ENCODE results near the gene ERP29. TPM values are rescaled to one million over a fixed set of nuclear protein-coding genes. Genes with fewer than 3 reads are reported as not detected.

ERP29 gene
- total and polyA plus RNA-seq, 2 of the 13 experiments (the other 11 are each of a cell fraction or from before 2014, with no cell fraction given): 111 to 147 TPM

- Histone ChIP-seq H3K9ac (ENCODE audit: insufficient read depth, low read depth, low read length) (no peak overlapping the region), H3K27me3 (ENCODE audit: control insufficient read depth in 1 of 2, insufficient read depth in 2 of 2, low read length in 2 of 2) (no peaks in the 10 kb centered on the region), H3K4me1 (ENCODE audit: insufficient read depth, low read length) (no peaks in the 10 kb centered on the region), H3K9me3 (ENCODE audit: low read length) (no peaks in the 10 kb centered on the region), H3K4me3 (replicated peaks in 1 of 3; ENCODE audit: insufficient read depth in 1 of 3, low read depth in 2 of 3, low read length in 3 of 3) (no peak overlapping the region), H3K79me2 (ENCODE audit: insufficient read depth, low read length) (no peaks in the 10 kb centered on the region), H3K4me2 (ENCODE audit: low read depth, low read length) (no peak overlapping the region), H3K36me3 (replicated peaks in 1 of 2; ENCODE audit: control insufficient read depth in 1 of 2, insufficient read depth in 2 of 2, low read length in 2 of 2) (no peaks in the 10 kb centered on the region), H4K20me1 (ENCODE audit: insufficient read depth, low read length) (no peaks in the 10 kb centered on the region), H2AFZ (ENCODE audit: low read length) (no peak overlapping the region), H3K27ac (ENCODE audit: extremely low read length, insufficient read depth, low read length) (no peak overlapping the region)
- DNase-seq (ENCODE audit: low spot score) (no peak), ATAC-seq (no peak), FAIRE-seq (no peak)
- no TSS peak for BruUV-seq (replicated peaks)
- intact Hi-C loops (cut with micrococcal nuclease; ENCODE audit: unreplicated experiment) (no loop called here), in situ Hi-C loops (cut with HindIII; ENCODE audit: extremely low pct_ligation_motif_present, low pct_unique_long_range_greater_than_20kb) (no loop called here)
- ChIA-PET CTCF (ENCODE audit: low intra/inter-chr PET ratio, low total read pairs) (no interaction called here), POLR2A (no interaction called here)
- TF ChIP-seq, protein P1, sequence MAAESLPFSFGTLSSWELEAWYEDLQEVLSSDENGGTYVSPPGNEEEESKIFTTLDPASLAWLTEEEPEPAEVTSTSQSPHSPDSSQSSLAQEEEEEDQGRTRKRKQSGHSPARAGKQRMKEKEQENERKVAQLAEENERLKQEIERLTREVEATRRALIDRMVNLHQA (CRISPR knock-in tag; IDR thresholded peaks at IDR 0.05): no peak
- no peak for TF ChIP-seq JDP2 (CRISPR knock-in tag; IDR thresholded peaks at IDR 0.05; ENCODE audit: borderline replicate concordance)
- TF ChIP-seq, protein P2, sequence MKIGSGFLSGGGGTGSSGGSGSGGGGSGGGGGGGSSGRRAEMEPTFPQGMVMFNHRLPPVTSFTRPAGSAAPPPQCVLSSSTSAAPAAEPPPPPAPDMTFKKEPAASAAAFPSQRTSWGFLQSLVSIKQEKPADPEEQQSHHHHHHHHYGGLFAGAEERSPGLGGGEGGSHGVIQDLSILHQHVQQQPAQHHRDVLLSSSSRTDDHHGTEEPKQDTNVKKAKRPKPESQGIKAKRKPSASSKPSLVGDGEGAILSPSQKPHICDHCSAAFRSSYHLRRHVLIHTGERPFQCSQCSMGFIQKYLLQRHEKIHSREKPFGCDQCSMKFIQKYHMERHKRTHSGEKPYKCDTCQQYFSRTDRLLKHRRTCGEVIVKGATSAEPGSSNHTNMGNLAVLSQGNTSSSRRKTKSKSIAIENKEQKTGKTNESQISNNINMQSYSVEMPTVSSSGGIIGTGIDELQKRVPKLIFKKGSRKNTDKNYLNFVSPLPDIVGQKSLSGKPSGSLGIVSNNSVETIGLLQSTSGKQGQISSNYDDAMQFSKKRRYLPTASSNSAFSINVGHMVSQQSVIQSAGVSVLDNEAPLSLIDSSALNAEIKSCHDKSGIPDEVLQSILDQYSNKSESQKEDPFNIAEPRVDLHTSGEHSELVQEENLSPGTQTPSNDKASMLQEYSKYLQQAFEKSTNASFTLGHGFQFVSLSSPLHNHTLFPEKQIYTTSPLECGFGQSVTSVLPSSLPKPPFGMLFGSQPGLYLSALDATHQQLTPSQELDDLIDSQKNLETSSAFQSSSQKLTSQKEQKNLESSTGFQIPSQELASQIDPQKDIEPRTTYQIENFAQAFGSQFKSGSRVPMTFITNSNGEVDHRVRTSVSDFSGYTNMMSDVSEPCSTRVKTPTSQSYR (CRISPR knock-in tag; IDR thresholded peaks at IDR 0.05; ENCODE audit: borderline replicate concordance): no peak
- TF ChIP-seq ZNF264 (CRISPR knock-in tag; IDR thresholded peaks at IDR 0.05): no peak
- no peak for TF ChIP-seq ZNF577 (CRISPR knock-in tag; IDR thresholded peaks at IDR 0.05; ENCODE audit: borderline replicate concordance, low read depth)
- no peak for TF ChIP-seq ZNF17 (CRISPR knock-in tag; IDR thresholded peaks at IDR 0.05)
- no peak for TF ChIP-seq NCOR1 (IDR thresholded peaks at IDR 0.05; ENCODE audit: borderline replicate concordance, low read length)
- TF ChIP-seq EP300 (IDR thresholded peaks at IDR 0.05; ENCODE audit: low read depth in 2 of 2, low read length in 2 of 2): no peak
- TF ChIP-seq EP300 (CRISPR knock-in tag; IDR thresholded peaks at IDR 0.05; ENCODE audit: borderline replicate concordance): no peak
- no peak for TF ChIP-seq ZNF253 (CRISPR knock-in tag; IDR thresholded peaks at IDR 0.05; ENCODE audit: borderline replicate concordance)
- no peak for TF ChIP-seq ZFP82 (CRISPR knock-in tag; IDR thresholded peaks at IDR 0.05; ENCODE audit: borderline replicate concordance)
- TF ChIP-seq NR1H2 (CRISPR knock-in tag; IDR thresholded peaks at IDR 0.05; ENCODE audit: borderline replicate concordance, low read depth): no peak
- TF ChIP-seq ARHGAP35 (CRISPR knock-in tag; IDR thresholded peaks at IDR 0.05; ENCODE audit: borderline replicate concordance): no peak
- no peak for TF ChIP-seq YY1 (IDR thresholded peaks at IDR 0.05; ENCODE audit: insufficient read depth, insufficient replicate concordance, low read depth, low read length)
- 61% methylated on average over 1 of the region's 1 CpG for WGBS (ENCODE audit: low lambda C conversion rate)
Observed at GRCh38 chr12:111964935-111965334, 48.3 kb upstream of the ERP29 start.
